Measurements from ENCODE around the gene NUF2.

Gene NUF2

GRCh38 chr1:163300568-163300967 lies 21.2 kb upstream of the NUF2 start (continued):
- no peak for TF ChIP-seq ZFP30 (CRISPR knock-in tag; IDR thresholded peaks at IDR 0.05)

GRCh38 chr1:163303561-163303960 lies 18.2 kb upstream of the NUF2 start:
- TF ChIP-seq SNAI2 (CRISPR knock-in tag; IDR thresholded peaks at IDR 0.05), result no peak
- ATAC-seq, result no peak

- no peak for ATAC-seq
These were observed 16.3 kb upstream of the NUF2 start for GRCh38 chr1:163305441-163305840.

GRCh38 chr1:163307479-163308171 lies 14.1 kb upstream of the NUF2 start:
- TF ChIP-seq ZC3H10 (CRISPR knock-in tag; IDR thresholded peaks at IDR 0.05) (peak; percentile 37; the same call in 1 of the 2 replicates), OSR1 (CRISPR knock-in tag; IDR thresholded peaks at IDR 0.05) (no peak), SNAI2 (CRISPR knock-in tag; IDR thresholded peaks at IDR 0.05) (no peak), CSRNP3 (CRISPR knock-in tag; IDR thresholded peaks at IDR 0.05) (no peak), TOX (CRISPR knock-in tag; IDR thresholded peaks at IDR 0.05; ENCODE audit: borderline replicate concordance) (no peak; the same call in 1 of the 2 replicates), ZFP3 (CRISPR knock-in tag; IDR thresholded peaks at IDR 0.05) (no peak), ZNF565 (CRISPR knock-in tag; conservative IDR thresholded peaks at IDR 0.05; ENCODE audit: low read depth) (no peak)
- peak; percentile 95 for ATAC-seq

More at GRCh38 chr1:163305441-163305840, 16.3 kb upstream of the NUF2 start:
- TF ChIP-seq RARB (CRISPR knock-in tag; IDR thresholded peaks at IDR 0.05) (no peak), CSRNP3 (CRISPR knock-in tag; IDR thresholded peaks at IDR 0.05) (no peak), ZC3H10 (CRISPR knock-in tag; IDR thresholded peaks at IDR 0.05) (no peak), GLIS3 (CRISPR knock-in tag; IDR thresholded peaks at IDR 0.05) (no peak), OSR1 (CRISPR knock-in tag; IDR thresholded peaks at IDR 0.05) (no peak)

- TF ChIP-seq CSDC2 (CRISPR knock-in tag; IDR thresholded peaks at IDR 0.05) (no peak), POU6F1 (CRISPR knock-in tag; IDR thresholded peaks at IDR 0.05; ENCODE audit: borderline replicate concordance, low read depth) (no peak), ZNF70 (CRISPR knock-in tag; IDR thresholded peaks at IDR 0.05) (no peak), ESRRG (CRISPR knock-in tag; IDR thresholded peaks at IDR 0.05) (no peak), ARNTL (CRISPR knock-in tag; IDR thresholded peaks at IDR 0.05; ENCODE audit: borderline replicate concordance, low read depth) (no peak), ZFP3 (CRISPR knock-in tag; IDR thresholded peaks at IDR 0.05) (no peak)
- no peak for ATAC-seq
These were observed 12.9 kb upstream of the NUF2 start for GRCh38 chr1:163308811-163309210.

- TF ChIP-seq CSRNP3 (CRISPR knock-in tag; IDR thresholded peaks at IDR 0.05) (no peak), ZFP3 (CRISPR knock-in tag; IDR thresholded peaks at IDR 0.05) (no peak), ZNF8 (CRISPR knock-in tag; IDR thresholded peaks at IDR 0.05) (no peak), SNAI2 (CRISPR knock-in tag; IDR thresholded peaks at IDR 0.05) (no peak), TOX (CRISPR knock-in tag; IDR thresholded peaks at IDR 0.05; ENCODE audit: borderline replicate concordance) (no peak), ZC3H10 (CRISPR knock-in tag; IDR thresholded peaks at IDR 0.05) (no peak), POU6F1 (CRISPR knock-in tag; IDR thresholded peaks at IDR 0.05; ENCODE audit: borderline replicate concordance, low read depth) (no peak), BACH2 (CRISPR knock-in tag; IDR thresholded peaks at IDR 0.05; ENCODE audit: borderline replicate concordance) (no peak), CREB5 (CRISPR knock-in tag; IDR thresholded peaks at IDR 0.05; ENCODE audit: low read depth) (no peak), ARNTL (CRISPR knock-in tag; IDR thresholded peaks at IDR 0.05; ENCODE audit: borderline replicate concordance, low read depth) (no peak)
- peak; percentile 73 for ATAC-seq
These were observed 5.9 kb upstream of the NUF2 start for GRCh38 chr1:163315773-163316374.

Data from SK-N-SH treated with all-trans-retinoic acid at 6 μM for 48 hours (cell line).